Astrocyte (in vitro differentiated cells and primary cell): ENCODE measurements around the gene ZSWIM3.

Experiments
- CTCF ChIP-seq: IDR thresholded peaks from 2 replicates; pipeline ENCODE4 v1.5.1; 2011; ENCODE audit warnings: low read depth, mild to moderate bottlenecking, inconsistent platforms, low read length, moderate library complexity; ENCODE audit not compliant: insufficient read depth
- EZH2 ChIP-seq: IDR thresholded peaks from 2 replicates; pipeline ENCODE4 v1.6.1; 2012; ENCODE audit warnings: mild to moderate bottlenecking, low read length, inconsistent platforms; ENCODE audit not compliant: insufficient read depth

- TF ChIP-seq CTCF = no peak
- no peak for TF ChIP-seq EZH2
Observed at GRCh38 chr20:45828589-45828988, 28.8 kb upstream of the ZSWIM3 start.
